Peyer's patch (tissue), 4 donors: ENCODE measurements around the gene SERGEF. TPM values are rescaled to one million over a fixed set of nuclear protein-coding genes. Genes with fewer than 3 reads are reported as not detected.

Experiments used
- DNase-seq, 3 donors: peaks; one replicate each; pipeline ENCODE4 v3.0.0-alpha.2; 2017 to 2019
- H3K27ac ChIP-seq, 4 donors: fragments of 200-600 bp; sonication (generic); one replicate each; pipeline ENCODE4 v1.5.1; 2016 to 2019
- H3K27me3 ChIP-seq, 2 donors: fragments of 200-600 bp; sonication (generic); one replicate each; pipeline ENCODE4 v1.5.1; 2019
- H3K36me3 ChIP-seq, 3 donors: fragments of 200-600 bp; sonication (generic); one replicate each; pipeline ENCODE4 v1.5.1; 2016 to 2019
- H3K4me1 ChIP-seq, 4 donors: fragments of 200-600 bp; sonication (generic); one replicate each; pipeline ENCODE4 v1.5.1; 2016 to 2019
- H3K4me3 ChIP-seq, 4 donors: fragments of 200-600 bp; sonication (generic); 1 replicate in 3 of 4; 2 replicates in 1 of 4; pipeline ENCODE4 v1.5.1; 2016 to 2019; ENCODE audit warnings: mild to moderate bottlenecking in 1 of 4
- H3K9me3 ChIP-seq, 4 donors: fragments of 200-600 bp; sonication (generic); one replicate each; pipeline ENCODE4 v1.5.1; 2016 to 2019; ENCODE audit warnings: mild to moderate bottlenecking in 1 of 4
- CTCF ChIP-seq, 6 experiments: fragments of 450-650 bp in 4 of 6; fragments of 200-600 bp in 2 of 6; sonication (generic) in 1 of 6; IDR thresholded peaks; one replicate each; pipeline ENCODE4 v1.5.1; 2017 to 2019; ENCODE audit warnings: antibody characterized with exemption in 6 of 6, mild to moderate bottlenecking in 3 of 6, moderate library complexity in 1 of 6
- POLR2A ChIP-seq, 2 donors: fragments of 450-650 bp; IDR thresholded peaks; one replicate each; pipeline ENCODE4 v1.5.1; 2017; ENCODE audit warnings: antibody characterized with exemption in 2 of 2, mild to moderate bottlenecking in 2 of 2, moderate library complexity in 2 of 2
- total RNA-seq, 4 donors: library from RNA; depleted of rRNA; stranded (reverse); fragments of >200 nt; gene quantifications; one replicate each; pipeline ENCODE4 v1.1.0, GENCODE V29; 2016

SERGEF gene
- total RNA-seq, 4 donors from 2014 or later, result 19.4 to 40.4 (median 27.7) TPM

DNA sequence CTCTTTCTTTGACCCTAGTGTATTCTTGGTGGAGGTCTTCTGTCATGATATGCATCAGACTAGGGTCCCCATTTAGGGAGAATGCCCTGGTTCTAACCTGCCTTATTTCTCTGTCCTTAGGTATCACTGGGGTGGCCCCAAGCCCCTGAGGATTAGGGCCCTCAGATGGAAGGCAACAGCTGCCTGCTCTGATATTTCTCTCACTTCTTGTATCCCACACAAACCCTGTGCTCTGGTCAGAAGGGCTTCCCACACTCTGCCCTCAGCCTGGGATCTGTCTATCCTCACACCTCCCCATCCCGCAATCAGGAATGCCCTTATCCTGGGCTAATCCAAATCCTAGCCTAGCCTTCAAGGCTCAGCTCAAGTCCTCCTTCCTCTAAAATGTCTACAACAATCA, 202.8 kb downstream of the SERGEF start:
- no peaks in the 10 kb centered on the region for H3K36me3 ChIP-seq
- H3K27me3 ChIP-seq, result no peaks in the 10 kb centered on the region
- no peak overlapping the region for H3K27ac ChIP-seq
- DNase-seq, result no peak
- peaks cover 0 to 9% (median 0%) of the 10 kb centered on the region in 4 donors for H3K4me1 ChIP-seq
- no peak overlapping the region for H3K4me3 ChIP-seq
- TF ChIP-seq CTCF (IDR thresholded peaks at IDR 0.05), result no peak
- no peak for TF ChIP-seq POLR2A (IDR thresholded peaks at IDR 0.05)
- H3K9me3 ChIP-seq, result no peaks in the 10 kb centered on the region

DNA sequence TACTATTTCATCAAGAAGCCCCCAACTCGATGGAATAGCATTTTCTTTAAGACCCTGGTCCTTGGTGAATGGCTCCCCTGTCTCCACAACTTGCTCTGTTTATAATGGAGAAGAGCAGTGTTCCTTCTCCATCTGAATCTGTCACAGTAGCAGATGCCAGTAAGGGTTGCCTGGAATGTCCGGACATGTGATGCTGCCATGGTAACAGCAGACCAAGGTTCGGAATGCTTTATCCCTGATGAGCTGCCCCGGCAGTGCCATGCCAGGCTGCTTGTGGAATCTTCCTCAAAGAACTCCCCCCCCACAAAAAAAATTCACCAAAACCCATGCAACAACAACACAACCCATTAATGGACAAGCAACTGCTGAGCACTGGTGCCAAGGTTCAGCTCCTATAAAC, 205.8 kb downstream of the SERGEF start:
- peaks cover 0 to 3% (median 0%) of the 10 kb centered on the region in 4 donors for H3K4me1 ChIP-seq
- no peaks in the 10 kb centered on the region for H3K36me3 ChIP-seq
- TF ChIP-seq CTCF (IDR thresholded peaks at IDR 0.05) (no peak), POLR2A (IDR thresholded peaks at IDR 0.05) (no peak)
- no peaks in the 10 kb centered on the region for H3K27me3 ChIP-seq
- no peaks in the 10 kb centered on the region for H3K9me3 ChIP-seq
- H3K27ac ChIP-seq, result no peak overlapping the region
- no peak for DNase-seq
- H3K4me3 ChIP-seq, result no peak overlapping the region

DNA sequence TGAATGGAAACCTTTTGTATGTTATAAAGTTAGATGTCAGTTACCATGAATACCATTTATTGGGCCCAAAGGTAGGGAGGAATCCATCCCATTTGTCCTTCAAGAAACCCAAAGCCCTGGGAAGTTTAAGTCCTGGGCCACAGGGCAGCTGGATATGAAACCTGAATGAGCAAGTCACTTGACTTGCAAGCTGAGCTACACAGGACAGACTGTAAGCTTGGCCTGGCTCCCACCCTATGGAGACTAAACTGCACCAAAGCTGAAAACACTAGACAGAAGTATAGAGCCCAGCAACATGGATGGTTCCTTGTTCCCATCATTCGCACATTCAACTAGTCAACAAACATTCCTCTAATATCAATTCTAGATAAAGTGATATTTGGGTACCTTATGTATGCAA, 207.0 kb downstream of the SERGEF start:
- TF ChIP-seq CTCF (IDR thresholded peaks at IDR 0.05) (no peak), POLR2A (IDR thresholded peaks at IDR 0.05) (no peak)
- H3K4me1 ChIP-seq, result no peaks in the 10 kb centered on the region
- H3K36me3 ChIP-seq, result no peaks in the 10 kb centered on the region
- no peaks in the 10 kb centered on the region for H3K27me3 ChIP-seq
- no peak overlapping the region for H3K4me3 ChIP-seq
- no peak for DNase-seq
- H3K9me3 ChIP-seq, result no peaks in the 10 kb centered on the region
- H3K27ac ChIP-seq, result no peak overlapping the region

GRCh38 chr11:17805043-17805442, 207.8 kb downstream of the SERGEF start:
- Histone ChIP-seq H3K27me3 (no peaks in the 10 kb centered on the region), H3K27ac (no peak overlapping the region)

GRCh38 chr11:17803754-17804334, 209.0 kb downstream of the SERGEF start:
- DNase-seq, result no peak
- Histone ChIP-seq H3K27me3 (no peaks in the 10 kb centered on the region), H3K9me3 (no peaks in the 10 kb centered on the region), H3K36me3 (no peaks in the 10 kb centered on the region), H3K27ac (no peak overlapping the region), H3K4me3 (no peak overlapping the region), H3K4me1 (no peaks in the 10 kb centered on the region)
- TF ChIP-seq POLR2A (IDR thresholded peaks at IDR 0.05) (no peak), CTCF (IDR thresholded peaks at IDR 0.05) (no peak)

More at GRCh38 chr11:17805043-17805442, 207.8 kb downstream of the SERGEF start:
- DNase-seq, result no peak
- TF ChIP-seq CTCF (IDR thresholded peaks at IDR 0.05) (no peak), POLR2A (IDR thresholded peaks at IDR 0.05) (no peak)
- H3K4me3 ChIP-seq, result no peak overlapping the region
- H3K36me3 ChIP-seq, result no peaks in the 10 kb centered on the region
- no peaks in the 10 kb centered on the region for H3K4me1 ChIP-seq
- H3K9me3 ChIP-seq, result no peaks in the 10 kb centered on the region

- no peaks in the 10 kb centered on the region for H3K36me3 ChIP-seq
- no peak overlapping the region for H3K27ac ChIP-seq
- no peak for DNase-seq
- H3K4me1 ChIP-seq, result no peaks in the 10 kb centered on the region
- H3K9me3 ChIP-seq, result no peaks in the 10 kb centered on the region
- no peaks in the 10 kb centered on the region for H3K27me3 ChIP-seq
- TF ChIP-seq POLR2A (IDR thresholded peaks at IDR 0.05) (no peak), CTCF (IDR thresholded peaks at IDR 0.05) (no peak)
- H3K4me3 ChIP-seq, result no peak overlapping the region
Observed at GRCh38 chr11:17802491-17802890, 210.4 kb downstream of the SERGEF start.
